Neural crest cell (in vitro differentiated cells): ENCODE measurements around the gene TTC31. TPM values are rescaled to one million over a fixed set of nuclear protein-coding genes. Genes with fewer than 3 reads are reported as not detected.
A peak's percentile ranks its signal among the peaks of the same experiment; 100 is the strongest.

ENCODE experiments used
- DNase-seq: peaks from one replicate; pipeline ENCODE4 v3.0.0; 2021; ENCODE audit warnings: low read depth, mixed read lengths, low spot score
- H3K27ac Mint-ChIP-seq: one replicate; pipeline ENCODE4 v1.8.0; 2021; ENCODE audit warnings: mild to moderate bottlenecking, mixed read lengths; ENCODE audit not compliant: unreplicated experiment
- H3K27me3 Mint-ChIP-seq: 2 replicates; pipeline ENCODE4 v1.8.0; 2021; ENCODE audit warnings: low read depth, mild to moderate bottlenecking, mixed read lengths
- H3K36me3 Mint-ChIP-seq: 2 replicates; pipeline ENCODE4 v1.8.0; 2021; ENCODE audit warnings: low read depth, mild to moderate bottlenecking, mixed read lengths
- H3K4me1 Mint-ChIP-seq: 2 replicates; pipeline ENCODE4 v1.8.0; 2021; ENCODE audit warnings: mixed read lengths
- H3K4me3 Mint-ChIP-seq: one replicate; pipeline ENCODE4 v1.8.0; 2021; ENCODE audit warnings: mild to moderate bottlenecking, mixed read lengths
- H3K9me3 Mint-ChIP-seq: 2 replicates; pipeline ENCODE4 v1.8.0; 2021; ENCODE audit warnings: mixed read lengths
- CTCF ChIP-seq: fragments of 200-600 bp; sonication (generic); conservative IDR thresholded peaks from 2 replicates; pipeline ENCODE4 v1.5.0; 2021; ENCODE audit warnings: antibody characterized with exemption, mild to moderate bottlenecking
- total RNA-seq: library from RNA; stranded (reverse); gene quantifications from 2 replicates; pipeline ENCODE4 v1.2.1, GENCODE V29; 2021

TTC31 gene
- total RNA-seq, 1 donor from 2014 or later = 29.6 TPM

- Mint-ChIP-seq H3K36me3 (peaks cover 14% of the 10 kb centered on the region), H3K4me1 (peaks cover 14% of the 10 kb centered on the region), H3K27ac (no peak overlapping the region), H3K27me3 (peaks cover 39% of the 10 kb centered on the region), H3K9me3 (peaks cover 2% of the 10 kb centered on the region), H3K4me3 (peak overlapping the region; percentile 51)
- no peak for TF ChIP-seq CTCF
- no peak for DNase-seq
These were observed 42.3 kb downstream of the TTC31 start for GRCh38 chr2:74524955-74525716.

GRCh38 chr2:74525717-74526648, 43.1 kb downstream of the TTC31 start, which contains the start of gene DQX1:
DQX1 (minus strand) TSS chr2:74526231; CDS start chr2:74525729, 502 bp downstream.
- peaks cover 30% of the 10 kb centered on the region for H3K27me3 Mint-ChIP-seq
- no peak within 1 kb of the TSS for H3K27ac Mint-ChIP-seq
- no peak for TF ChIP-seq CTCF
- H3K36me3 Mint-ChIP-seq = peaks cover 14% of the 10 kb centered on the region
- peaks cover 20% of the 10 kb centered on the region for H3K4me1 Mint-ChIP-seq
- peaks cover 2% of the 10 kb centered on the region for H3K9me3 Mint-ChIP-seq
- peak within 1 kb of the TSS; percentile 90 for H3K4me3 Mint-ChIP-seq
- DNase-seq = no peak

- H3K27ac Mint-ChIP-seq = no peak overlapping the region
- peak overlapping the region; percentile 90 for H3K4me3 Mint-ChIP-seq
- H3K27me3 Mint-ChIP-seq = peaks cover 24% of the 10 kb centered on the region
- peaks cover 2% of the 10 kb centered on the region for H3K9me3 Mint-ChIP-seq
- H3K4me1 Mint-ChIP-seq = peaks cover 28% of the 10 kb centered on the region
- TF ChIP-seq CTCF = no peak
- DNase-seq = no peak
- H3K36me3 Mint-ChIP-seq = peaks cover 14% of the 10 kb centered on the region
These were observed 43.9 kb downstream of the TTC31 start for GRCh38 chr2:74526649-74527230.

DNA sequence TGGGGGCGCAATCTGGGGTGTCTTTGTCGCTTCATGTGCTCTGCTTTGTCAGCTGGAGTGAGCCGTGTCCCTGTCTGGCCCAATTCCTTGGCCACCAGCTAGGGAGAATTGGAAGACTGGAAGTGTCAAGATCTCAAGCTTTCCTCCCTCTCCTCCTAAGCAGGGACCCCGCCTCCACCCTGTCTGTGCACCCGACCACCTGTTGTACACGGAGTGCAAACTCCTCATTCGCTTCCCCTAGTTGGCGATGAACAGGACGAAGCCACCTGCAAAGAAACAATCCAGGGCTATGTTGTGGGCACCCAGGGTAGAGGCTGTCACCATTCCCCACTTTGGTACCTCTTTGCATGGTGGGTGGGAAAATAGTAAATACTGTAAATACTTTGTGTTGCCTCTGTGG, 44.9 kb downstream of the TTC31 start:
- Mint-ChIP-seq H3K4me1 (peaks cover 38% of the 10 kb centered on the region), H3K36me3 (peaks cover 14% of the 10 kb centered on the region), H3K4me3 (peak overlapping the region; percentile 98), H3K27ac (no peak overlapping the region), H3K27me3 (peaks cover 14% of the 10 kb centered on the region), H3K9me3 (peaks cover 2% of the 10 kb centered on the region)
- DNase-seq = no peak
- TF ChIP-seq CTCF = no peak

GRCh38 chr2:74528600-74529356, 45.9 kb downstream of the TTC31 start:
- no peak for TF ChIP-seq CTCF
- Mint-ChIP-seq H3K4me1 (peaks cover 39% of the 10 kb centered on the region), H3K9me3 (peaks cover 2% of the 10 kb centered on the region), H3K4me3 (peak overlapping the region; percentile 98), H3K27me3 (peaks cover 6% of the 10 kb centered on the region), H3K27ac (peak overlapping the region; percentile 98), H3K36me3 (peaks cover 17% of the 10 kb centered on the region)
- no peak for DNase-seq
